Fibroblast of pulmonary artery (primary cell): ENCODE data around the gene PAX3.

Experiments
- DNase-seq: peaks from one replicate; pipeline ENCODE4 v3.0.0-alpha.2; 2010; ENCODE audit warnings: low read depth
- H3K4me3 ChIP-seq: replicated peaks from 2 replicates; pipeline ENCODE4 v1.5.1; 2011; ENCODE audit warnings: low read depth, mild to moderate bottlenecking, control low read depth, low read length, moderate library complexity
- TF ChIP-seq, protein P1 (sequence below): IDR thresholded peaks from 2 replicates; pipeline ENCODE4 v1.5.1; 2011; ENCODE audit warnings: mild to moderate bottlenecking, control low read depth, low read length, inconsistent platforms; ENCODE audit errors: missing control alignments

The PAX3 gene

DNA sequence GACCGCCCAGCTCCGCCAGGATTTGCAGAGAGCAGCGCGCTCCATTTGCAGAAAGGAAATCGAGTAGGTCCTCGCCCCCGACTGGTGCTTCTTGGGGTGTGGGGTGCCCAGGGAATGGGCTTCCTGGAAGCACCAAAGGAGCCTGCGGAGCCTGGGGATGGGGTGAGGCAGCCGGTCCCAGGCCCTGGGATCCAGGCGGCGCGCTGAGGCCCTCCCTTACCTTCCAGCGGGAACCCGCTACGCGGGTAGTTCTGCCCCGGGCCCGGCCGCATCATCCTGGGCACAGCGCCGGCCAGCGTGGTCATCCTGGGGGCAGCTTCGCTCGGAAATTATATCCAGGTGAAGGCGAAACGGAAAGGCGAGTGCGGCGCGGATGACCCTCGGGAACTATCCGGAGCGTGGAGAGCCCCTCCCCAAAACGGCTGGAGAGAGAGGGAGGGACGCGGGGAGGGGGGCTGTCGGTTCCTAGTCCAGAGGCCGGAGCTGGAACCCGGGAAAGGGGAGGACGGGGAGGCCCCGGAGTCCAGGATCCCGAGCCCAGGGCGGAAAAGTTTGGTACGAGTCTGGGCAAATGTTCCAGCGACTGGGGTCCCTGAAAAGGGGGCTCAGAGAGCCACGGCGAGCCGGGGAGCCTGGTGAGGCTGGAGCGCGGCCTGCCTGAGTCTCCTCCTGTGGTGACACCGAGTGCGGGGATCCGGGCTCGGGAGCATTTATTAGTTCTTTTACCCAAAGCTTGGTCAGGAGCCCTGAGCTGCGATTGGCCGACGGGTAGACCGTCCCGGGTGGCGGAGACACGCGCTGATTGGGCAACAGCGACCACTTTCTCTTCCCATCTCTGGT is at the start of gene PAX3:
TSS of gene PAX3 (minus strand) at position 688 of the 840 bp plus-strand sequence. CDS start at position 305, 383 bp downstream.
- no peak for DNase-seq
- TF ChIP-seq, protein P1, sequence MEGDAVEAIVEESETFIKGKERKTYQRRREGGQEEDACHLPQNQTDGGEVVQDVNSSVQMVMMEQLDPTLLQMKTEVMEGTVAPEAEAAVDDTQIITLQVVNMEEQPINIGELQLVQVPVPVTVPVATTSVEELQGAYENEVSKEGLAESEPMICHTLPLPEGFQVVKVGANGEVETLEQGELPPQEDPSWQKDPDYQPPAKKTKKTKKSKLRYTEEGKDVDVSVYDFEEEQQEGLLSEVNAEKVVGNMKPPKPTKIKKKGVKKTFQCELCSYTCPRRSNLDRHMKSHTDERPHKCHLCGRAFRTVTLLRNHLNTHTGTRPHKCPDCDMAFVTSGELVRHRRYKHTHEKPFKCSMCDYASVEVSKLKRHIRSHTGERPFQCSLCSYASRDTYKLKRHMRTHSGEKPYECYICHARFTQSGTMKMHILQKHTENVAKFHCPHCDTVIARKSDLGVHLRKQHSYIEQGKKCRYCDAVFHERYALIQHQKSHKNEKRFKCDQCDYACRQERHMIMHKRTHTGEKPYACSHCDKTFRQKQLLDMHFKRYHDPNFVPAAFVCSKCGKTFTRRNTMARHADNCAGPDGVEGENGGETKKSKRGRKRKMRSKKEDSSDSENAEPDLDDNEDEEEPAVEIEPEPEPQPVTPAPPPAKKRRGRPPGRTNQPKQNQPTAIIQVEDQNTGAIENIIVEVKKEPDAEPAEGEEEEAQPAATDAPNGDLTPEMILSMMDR = no peak
- H3K4me3 ChIP-seq = no peak within 1 kb of the TSS

DNA sequence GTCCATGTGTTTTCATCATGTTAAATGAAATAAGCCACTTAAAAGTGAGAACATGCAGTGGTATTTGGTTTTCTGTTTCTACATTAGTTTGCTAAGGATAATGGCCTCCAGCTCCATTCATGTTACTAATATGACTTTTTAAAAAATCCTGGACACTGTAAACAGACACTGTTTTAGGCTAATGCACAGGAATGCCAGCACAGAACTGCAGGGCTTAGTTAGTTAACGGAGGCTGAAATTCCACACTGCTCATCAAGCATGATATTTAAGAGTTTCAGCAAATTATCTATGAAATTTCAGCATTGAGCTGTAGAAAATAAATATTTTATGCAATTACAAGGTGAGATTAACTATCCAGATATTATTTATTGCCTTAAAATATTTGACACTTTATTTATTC is 42.5 kb upstream of the PAX3 start:
- no peak overlapping the region for H3K4me3 ChIP-seq
- no peak for DNase-seq
- TF ChIP-seq, protein P1 = no peak

DNA sequence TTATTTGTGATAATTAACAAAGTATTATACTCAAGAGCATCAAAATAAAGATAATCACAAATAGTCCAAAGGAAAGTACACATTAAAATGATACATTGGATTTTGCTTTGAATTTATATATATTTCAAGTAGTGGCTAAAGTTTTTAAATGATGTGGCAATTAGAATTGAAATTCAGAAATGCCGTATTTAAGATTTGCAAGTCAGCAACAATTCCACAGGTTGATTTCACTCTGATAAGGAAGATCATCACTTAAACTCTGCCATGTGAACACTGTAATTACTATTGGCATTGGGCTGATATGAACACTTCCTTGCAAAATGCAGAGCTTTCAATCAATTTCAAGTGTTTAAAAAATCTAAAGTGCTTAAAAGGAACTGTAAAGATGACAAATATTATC is 39.6 kb upstream of the PAX3 start:
- DNase-seq = no peak
- TF ChIP-seq, protein P1 = no peak
- H3K4me3 ChIP-seq = no peak overlapping the region

DNA sequence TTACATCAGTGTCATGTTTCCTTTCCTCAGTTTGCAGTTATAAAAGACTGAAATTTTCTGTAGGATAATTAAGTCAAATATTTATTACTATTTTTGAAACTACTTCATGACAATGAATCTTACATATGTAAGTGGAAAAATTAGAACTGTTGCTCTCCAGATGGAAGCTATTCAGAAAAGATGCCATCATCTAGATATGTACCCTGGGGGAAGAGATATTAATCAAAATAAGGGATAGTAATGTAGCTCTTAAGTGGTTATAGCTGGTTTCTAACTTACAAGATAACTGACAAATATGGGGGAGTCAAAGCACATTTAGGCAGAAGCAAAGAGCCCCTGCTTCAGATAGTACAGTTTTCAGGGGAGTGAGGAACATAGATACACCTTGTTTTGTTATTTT is 38.1 kb upstream of the PAX3 start:
- H3K4me3 ChIP-seq = no peak overlapping the region
- TF ChIP-seq, protein P1 = no peak
- DNase-seq = no peak

DNA sequence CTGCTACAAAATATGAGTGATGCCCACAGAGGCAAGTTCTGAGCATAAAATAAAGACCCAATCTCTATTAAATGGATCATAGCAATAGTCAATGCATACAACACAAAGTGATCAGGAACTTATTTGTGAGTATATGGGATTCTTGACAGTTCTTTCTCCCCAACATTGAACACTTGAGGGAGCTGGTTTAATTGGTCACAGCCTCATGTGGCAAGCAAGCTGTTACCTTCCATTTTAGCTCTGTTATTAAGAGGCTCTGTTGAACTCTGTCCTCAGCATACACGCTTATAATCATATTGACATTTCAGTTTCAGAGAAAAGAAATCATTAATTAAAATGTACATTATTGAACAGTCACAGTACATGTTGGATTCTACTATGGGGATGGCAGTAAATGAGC is 37.6 kb upstream of the PAX3 start:
- TF ChIP-seq, protein P1 = no peak

DNA sequence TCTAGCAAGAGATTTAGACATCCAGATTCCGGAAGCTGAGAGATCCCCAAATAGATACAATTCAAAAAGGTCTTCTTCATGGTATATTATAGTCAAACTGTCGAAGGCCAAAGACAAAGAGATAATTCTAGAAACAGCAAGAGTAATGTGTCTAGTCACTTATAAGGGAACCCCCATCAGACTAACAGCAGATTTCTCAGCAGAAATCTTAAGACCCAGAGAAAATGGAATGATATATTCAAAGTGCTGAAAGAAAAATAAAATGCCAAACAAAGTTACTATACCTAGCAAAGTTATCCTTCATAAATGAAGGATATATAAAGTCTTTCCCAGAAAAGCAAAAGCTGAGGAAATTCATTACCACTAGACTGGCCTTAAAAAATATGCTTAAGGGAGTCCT is 36.1 kb upstream of the PAX3 start:
- H3K4me3 ChIP-seq = no peak overlapping the region
- TF ChIP-seq, protein P1 = no peak
- DNase-seq = no peak

More for the DNA sequence above, 37.6 kb upstream of the PAX3 start:
- DNase-seq = no peak
- no peak overlapping the region for H3K4me3 ChIP-seq

DNA sequence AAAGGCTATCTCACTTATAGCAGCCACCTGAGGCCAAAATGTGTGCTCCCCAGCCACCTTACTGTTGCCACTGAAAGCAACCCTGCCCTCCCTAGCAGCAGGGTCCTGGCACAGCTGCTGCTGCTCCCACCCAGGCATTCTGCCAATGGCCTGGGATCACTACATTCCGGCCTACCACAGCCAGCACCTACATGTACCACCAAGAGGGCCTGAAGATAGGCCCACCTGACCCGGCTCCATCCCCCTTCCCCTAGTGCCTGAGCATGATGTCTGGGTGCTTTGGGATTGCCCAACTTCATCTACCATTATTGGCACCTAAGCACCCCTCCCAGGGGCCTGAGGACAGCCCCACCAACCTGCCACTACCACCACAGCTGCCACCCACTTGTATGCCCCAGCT is 34.6 kb upstream of the PAX3 start:
- no peak overlapping the region for H3K4me3 ChIP-seq
- TF ChIP-seq, protein P1 = no peak
- DNase-seq = no peak
